Endodermal cell (in vitro differentiated cells): ENCODE measurements around the gene KLK5. TPM values are rescaled to one million over a fixed set of nuclear protein-coding genes. Genes with fewer than 3 reads are reported as not detected.

Experiments
- DNase-seq: peaks from one replicate; pipeline ENCODE4 v3.0.0-alpha.2; 2017
- H3K27ac ChIP-seq: 2 replicates; pipeline ENCODE4 v1.5.1; 2013; ENCODE audit warnings: mild to moderate bottlenecking, low read depth, low read length, moderate library complexity
- H3K27me3 ChIP-seq: 2 replicates; pipeline ENCODE4 v1.6.1; 2013; ENCODE audit warnings: mild to moderate bottlenecking, low read length, moderate library complexity; ENCODE audit not compliant: insufficient read depth, control insufficient read depth, poor library complexity, severe bottlenecking
- H3K36me3 ChIP-seq: 2 replicates; pipeline ENCODE4 v1.7.0; 2013; ENCODE audit warnings: mild to moderate bottlenecking, low read length, moderate library complexity; ENCODE audit not compliant: control insufficient read depth, insufficient read depth
- H3K4me1 ChIP-seq: one replicate; pipeline ENCODE4 v1.7.0; 2013; ENCODE audit warnings: low read length; ENCODE audit not compliant: control insufficient read depth, insufficient read depth
- H3K4me3 ChIP-seq: 2 replicates; pipeline ENCODE4 v1.5.1; 2013; ENCODE audit warnings: mild to moderate bottlenecking, low read length, moderate library complexity
- H3K9ac ChIP-seq: 2 replicates; pipeline ENCODE4 v1.6.1; 2013; ENCODE audit warnings: mild to moderate bottlenecking, low read length, moderate library complexity; ENCODE audit not compliant: poor library complexity, severe bottlenecking; ENCODE audit errors: extremely low read depth
- H3K9me3 ChIP-seq: 2 replicates; pipeline ENCODE4 v1.6.1; 2013; ENCODE audit warnings: mild to moderate bottlenecking, low read length, moderate library complexity; ENCODE audit not compliant: control insufficient read depth
- H3K27ac Mint-ChIP-seq: 2 replicates; pipeline ENCODE4 v1.8.0; 2020; ENCODE audit warnings: mixed read lengths
- H3K27me3 Mint-ChIP-seq: 2 replicates; pipeline ENCODE4 v1.8.0; 2021; ENCODE audit warnings: mild to moderate bottlenecking, mixed read lengths; ENCODE audit not compliant: insufficient read depth
- H3K36me3 Mint-ChIP-seq: 2 replicates; pipeline ENCODE4 v1.8.0; 2020; ENCODE audit warnings: low read depth, mixed read lengths
- H3K4me1 Mint-ChIP-seq: 2 replicates; pipeline ENCODE4 v1.8.0; 2020; ENCODE audit warnings: mixed read lengths
- H3K4me3 Mint-ChIP-seq: 2 replicates; pipeline ENCODE4 v1.8.0; 2020; ENCODE audit warnings: mild to moderate bottlenecking, moderate library complexity, mixed read lengths
- H3K9me3 Mint-ChIP-seq: 2 replicates; pipeline ENCODE4 v1.8.0; 2020; ENCODE audit warnings: mild to moderate bottlenecking, mixed read lengths
- WGBS, 2 experiments: methylation state at CpG; one replicate each; pipeline versions ENCODE4 v1.1.5 to v1.1.7; 2013; ENCODE audit warnings: missing lambda C conversion rate in 2 of 2, mixed read lengths in 1 of 2; ENCODE audit not compliant: insufficient coverage in 1 of 2, insufficient read length in 1 of 2; 5-methylcytosine and 5-hydroxymethylcytosine counted together
- total RNA-seq, 2 donors: library from RNA; stranded (reverse); fragmentation: NEBNext Ultra II Directional in 1 of 2; extraction: Animal tissue kit (Norgen Biotek cat#: 25700) in 1 of 2; gene quantifications; 2 replicates in 1 of 2; 3 replicates in 1 of 2; pipeline ENCODE4 v1.2.1, GENCODE V29; 2021
- TF ChIP-seq, protein P1 (sequence below): fragments of 200-600 bp; sonication (generic); conservative IDR thresholded peaks from 2 replicates; pipeline ENCODE4 v1.5.0; 2021; ENCODE audit warnings: antibody characterized with exemption, mild to moderate bottlenecking

KLK5 gene
- total RNA-seq, 2 donors from 2014 or later, result not detected

DNA sequence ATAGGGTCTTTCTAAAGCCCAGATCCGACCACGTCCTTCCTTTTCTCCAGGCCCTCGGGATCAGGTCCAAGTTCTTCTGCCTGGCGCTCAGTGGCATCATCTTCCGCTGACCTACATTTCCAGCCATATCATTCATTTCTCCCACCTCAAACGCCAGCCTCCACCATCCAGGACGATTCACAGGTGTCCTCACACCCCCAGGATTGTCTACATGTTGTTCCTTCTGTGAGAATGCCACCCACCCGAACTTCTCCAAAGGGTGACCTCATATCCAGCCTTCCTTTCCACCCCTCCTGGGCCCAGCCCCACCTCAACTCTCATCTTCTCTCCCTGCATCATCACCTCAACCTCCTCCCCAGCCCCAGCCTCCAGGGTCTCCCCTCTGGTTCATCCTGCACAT, 4.7 kb upstream of the KLK5 start:
- TF ChIP-seq, protein P1, sequence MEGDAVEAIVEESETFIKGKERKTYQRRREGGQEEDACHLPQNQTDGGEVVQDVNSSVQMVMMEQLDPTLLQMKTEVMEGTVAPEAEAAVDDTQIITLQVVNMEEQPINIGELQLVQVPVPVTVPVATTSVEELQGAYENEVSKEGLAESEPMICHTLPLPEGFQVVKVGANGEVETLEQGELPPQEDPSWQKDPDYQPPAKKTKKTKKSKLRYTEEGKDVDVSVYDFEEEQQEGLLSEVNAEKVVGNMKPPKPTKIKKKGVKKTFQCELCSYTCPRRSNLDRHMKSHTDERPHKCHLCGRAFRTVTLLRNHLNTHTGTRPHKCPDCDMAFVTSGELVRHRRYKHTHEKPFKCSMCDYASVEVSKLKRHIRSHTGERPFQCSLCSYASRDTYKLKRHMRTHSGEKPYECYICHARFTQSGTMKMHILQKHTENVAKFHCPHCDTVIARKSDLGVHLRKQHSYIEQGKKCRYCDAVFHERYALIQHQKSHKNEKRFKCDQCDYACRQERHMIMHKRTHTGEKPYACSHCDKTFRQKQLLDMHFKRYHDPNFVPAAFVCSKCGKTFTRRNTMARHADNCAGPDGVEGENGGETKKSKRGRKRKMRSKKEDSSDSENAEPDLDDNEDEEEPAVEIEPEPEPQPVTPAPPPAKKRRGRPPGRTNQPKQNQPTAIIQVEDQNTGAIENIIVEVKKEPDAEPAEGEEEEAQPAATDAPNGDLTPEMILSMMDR, result no peak
- Histone ChIP-seq H3K4me1 (no peaks in the 10 kb centered on the region), H3K4me3 (no peak overlapping the region), H3K36me3 (no peaks in the 10 kb centered on the region), H3K27ac (no peak overlapping the region), H3K27me3 (no peaks in the 10 kb centered on the region), H3K9ac (no peak overlapping the region), H3K9me3 (no peaks in the 10 kb centered on the region)
- peaks cover 41% of the 10 kb centered on the region for H3K27me3 Mint-ChIP-seq
- H3K27ac Mint-ChIP-seq, result no peak overlapping the region
- H3K4me1 Mint-ChIP-seq, result no peaks in the 10 kb centered on the region
- no peak overlapping the region for H3K4me3 Mint-ChIP-seq
- H3K36me3 Mint-ChIP-seq, result no peaks in the 10 kb centered on the region
- peaks cover 4% of the 10 kb centered on the region for H3K9me3 Mint-ChIP-seq
- DNase-seq, result no peak
- WGBS, 2 experiments, result 82 to 84% methylated on average over 7 to 8 of the region's 8 CpGs

DNA sequence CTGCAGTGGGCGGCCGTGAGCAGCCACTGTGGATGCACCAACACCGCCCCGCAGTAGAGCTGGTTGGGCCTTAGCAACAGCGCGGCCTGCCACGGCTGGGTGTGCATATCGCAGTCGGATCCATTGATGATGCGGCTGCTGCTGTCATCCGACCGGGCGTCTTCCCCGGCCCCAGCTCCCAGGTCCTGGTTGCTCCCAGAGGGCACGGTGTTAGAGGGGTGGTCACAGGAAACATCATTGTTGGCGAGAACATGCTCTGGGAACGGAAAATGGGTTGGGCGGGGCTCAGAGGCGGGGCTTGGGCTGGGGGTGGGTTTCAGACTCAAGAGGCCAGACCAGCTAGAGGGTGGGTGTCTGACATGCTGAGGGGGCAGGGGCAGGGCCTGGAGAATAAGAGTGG, 3.0 kb downstream of the KLK5 start:
- Histone ChIP-seq H3K9ac (no peak overlapping the region), H3K4me3 (no peak overlapping the region), H3K9me3 (no peaks in the 10 kb centered on the region), H3K4me1 (no peaks in the 10 kb centered on the region), H3K36me3 (no peaks in the 10 kb centered on the region), H3K27me3 (no peaks in the 10 kb centered on the region), H3K27ac (no peak overlapping the region)
- Mint-ChIP-seq H3K4me3 (no peak overlapping the region), H3K9me3 (no peaks in the 10 kb centered on the region), H3K4me1 (no peaks in the 10 kb centered on the region), H3K36me3 (no peaks in the 10 kb centered on the region), H3K27ac (no peak overlapping the region), H3K27me3 (peaks cover 15% of the 10 kb centered on the region)
- DNase-seq, result peak; percentile 55
- TF ChIP-seq, protein P1, result no peak
- WGBS, 2 experiments, result 87 to 92% methylated on average over 10 to 19 of the region's 19 CpGs

DNA sequence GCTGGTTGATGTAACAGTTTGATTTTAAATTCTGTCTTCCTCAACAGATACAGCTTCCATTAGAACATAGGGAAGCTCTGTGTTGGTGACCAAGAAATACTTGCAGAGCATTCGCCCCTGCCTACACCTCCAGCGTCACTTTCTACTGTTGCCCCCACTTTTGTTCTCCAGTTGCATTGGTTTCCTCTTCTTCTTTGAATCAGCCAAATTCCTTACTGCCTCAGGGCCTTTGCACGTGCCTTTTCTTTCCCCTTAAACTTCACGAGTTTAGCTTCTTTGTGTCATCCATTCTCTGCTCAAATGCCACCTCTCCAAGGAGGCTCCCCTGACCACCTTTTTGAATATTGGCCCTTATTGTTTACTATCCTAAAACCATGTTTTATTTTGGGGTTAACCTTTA, 5.7 kb downstream of the KLK5 start:
- 65 to 74% methylated on average over 4 of the region's 4 CpGs for WGBS, 2 experiments
- DNase-seq, result no peak
- no peaks in the 10 kb centered on the region for H3K36me3 ChIP-seq
- Mint-ChIP-seq H3K4me1 (no peaks in the 10 kb centered on the region), H3K36me3 (no peaks in the 10 kb centered on the region), H3K4me3 (no peak overlapping the region), H3K27me3 (peaks cover 29% of the 10 kb centered on the region), H3K27ac (no peak overlapping the region), H3K9me3 (peaks cover 7% of the 10 kb centered on the region)
- H3K9ac ChIP-seq, result no peak overlapping the region
- no peak overlapping the region for H3K4me3 ChIP-seq
- TF ChIP-seq, protein P1, result no peak
- H3K4me1 ChIP-seq, result no peaks in the 10 kb centered on the region
- no peaks in the 10 kb centered on the region for H3K27me3 ChIP-seq
- no peaks in the 10 kb centered on the region for H3K9me3 ChIP-seq
- H3K27ac ChIP-seq, result no peak overlapping the region
